Skeletal muscle cell (primary cell): ENCODE data around the gene SPATA31D1.

Experiments used
- DNase-seq: peaks from one replicate; pipeline ENCODE4 v3.0.0-alpha.2; 2010; ENCODE audit warnings: low read depth
- H3K4me3 ChIP-seq: 2 replicates; pipeline ENCODE4 v1.5.1; 2011; ENCODE audit warnings: low read depth, mild to moderate bottlenecking, control low read depth, low read length, moderate library complexity

SPATA31D1 gene

DNA sequence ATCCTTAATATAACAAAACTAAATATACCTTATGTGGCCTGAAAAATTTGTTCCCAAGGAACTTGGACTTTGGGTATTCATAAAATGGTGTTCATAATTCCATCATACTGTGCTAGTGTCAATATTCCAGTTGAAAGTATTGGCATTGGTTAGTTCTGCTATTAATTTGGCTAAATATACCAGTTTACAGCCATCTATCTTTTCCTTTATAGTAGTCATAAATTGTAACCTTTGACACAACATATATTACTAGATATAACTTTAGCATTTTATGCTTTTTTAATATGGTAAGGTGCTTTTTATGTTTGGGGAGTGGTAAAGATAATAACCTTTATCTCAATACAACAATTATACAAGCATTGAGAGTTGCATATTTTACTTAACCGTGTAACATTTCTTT, 23.7 kb downstream of the SPATA31D1 start:
- H3K4me3 ChIP-seq: no peak overlapping the region
- DNase-seq: no peak

DNA sequence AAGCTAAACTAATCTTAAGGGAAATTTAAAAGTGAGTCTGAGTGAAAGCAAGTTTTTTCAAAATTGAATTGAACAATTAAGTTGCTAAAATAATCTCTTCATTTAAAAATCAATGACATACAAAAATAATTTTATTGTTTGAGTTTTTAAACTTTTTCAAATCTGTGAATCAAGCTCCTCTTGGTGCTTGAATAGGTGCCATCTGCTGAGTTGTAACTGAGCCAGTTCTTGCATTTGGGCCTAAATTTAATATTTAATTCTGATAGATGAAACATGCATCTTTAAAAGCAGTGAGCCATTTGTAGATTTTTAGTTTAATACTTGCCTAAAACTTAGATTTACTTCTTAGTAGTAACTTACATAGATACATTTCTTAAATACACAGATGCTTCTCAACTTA, 31.8 kb downstream of the SPATA31D1 start:
- DNase-seq: no peak
- H3K4me3 ChIP-seq: no peak overlapping the region

DNA sequence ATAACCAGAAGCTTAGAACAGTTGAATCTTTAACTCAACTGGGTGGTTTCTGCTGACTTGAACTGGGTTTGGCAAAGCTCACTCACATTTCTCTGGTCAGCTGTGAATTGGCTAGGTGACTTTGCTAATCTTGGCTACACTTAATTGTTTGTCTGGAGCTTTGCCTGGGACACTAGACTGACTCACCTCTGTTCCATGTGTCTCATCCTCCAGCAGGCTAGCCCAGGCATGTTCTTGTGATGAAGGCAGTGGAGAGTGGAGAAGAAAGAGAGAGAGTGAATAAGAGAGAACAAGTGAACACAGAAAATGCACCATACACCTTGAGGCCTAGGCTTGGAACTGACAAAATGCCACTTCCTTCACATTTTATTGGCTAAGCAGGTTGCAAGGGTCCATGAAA, 32.6 kb downstream of the SPATA31D1 start:
- DNase-seq: peak; percentile 97

DNA sequence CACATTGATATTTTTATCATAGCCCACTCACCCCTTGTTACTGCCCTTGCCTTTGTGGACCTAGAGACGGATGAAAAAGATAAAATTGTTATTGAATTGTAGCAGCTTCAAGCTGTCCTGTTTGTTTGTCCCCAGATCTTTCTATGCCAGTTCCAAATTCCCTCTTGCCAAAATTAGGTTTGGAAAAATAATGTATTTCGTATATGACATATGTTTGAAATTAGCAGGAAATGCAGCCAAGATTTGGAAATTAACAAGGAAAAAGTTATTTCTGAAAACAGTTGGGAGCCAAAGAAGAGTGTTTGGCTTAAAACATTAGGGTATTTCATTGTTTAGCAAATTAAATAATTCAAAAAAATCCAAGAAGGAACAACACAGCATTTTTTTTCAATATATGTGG, 33.5 kb downstream of the SPATA31D1 start:
- H3K4me3 ChIP-seq: no peak overlapping the region
- DNase-seq: no peak

More for the DNA sequence above, 32.6 kb downstream of the SPATA31D1 start:
- no peak overlapping the region for H3K4me3 ChIP-seq

DNA sequence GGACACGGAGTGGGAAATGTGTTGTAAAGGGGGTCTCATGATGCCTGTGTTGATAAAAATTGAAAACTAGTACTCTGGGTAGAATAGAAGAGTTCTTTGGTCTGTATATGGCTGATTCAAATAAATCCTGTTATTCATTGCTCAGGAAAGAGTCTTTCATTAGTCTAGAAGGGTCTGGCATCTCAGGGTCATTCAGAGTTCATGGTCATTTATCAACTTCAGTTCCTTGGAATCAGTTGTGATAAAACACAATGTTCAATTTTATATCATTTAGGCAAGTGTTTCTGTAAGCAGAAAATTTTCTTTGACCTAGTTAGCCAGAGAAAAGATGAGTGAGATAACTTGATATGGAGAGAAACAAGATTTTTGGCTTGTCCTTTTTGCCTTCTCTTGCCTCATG, 36.3 kb downstream of the SPATA31D1 start:
- no peak overlapping the region for H3K4me3 ChIP-seq
- DNase-seq: no peak

DNA sequence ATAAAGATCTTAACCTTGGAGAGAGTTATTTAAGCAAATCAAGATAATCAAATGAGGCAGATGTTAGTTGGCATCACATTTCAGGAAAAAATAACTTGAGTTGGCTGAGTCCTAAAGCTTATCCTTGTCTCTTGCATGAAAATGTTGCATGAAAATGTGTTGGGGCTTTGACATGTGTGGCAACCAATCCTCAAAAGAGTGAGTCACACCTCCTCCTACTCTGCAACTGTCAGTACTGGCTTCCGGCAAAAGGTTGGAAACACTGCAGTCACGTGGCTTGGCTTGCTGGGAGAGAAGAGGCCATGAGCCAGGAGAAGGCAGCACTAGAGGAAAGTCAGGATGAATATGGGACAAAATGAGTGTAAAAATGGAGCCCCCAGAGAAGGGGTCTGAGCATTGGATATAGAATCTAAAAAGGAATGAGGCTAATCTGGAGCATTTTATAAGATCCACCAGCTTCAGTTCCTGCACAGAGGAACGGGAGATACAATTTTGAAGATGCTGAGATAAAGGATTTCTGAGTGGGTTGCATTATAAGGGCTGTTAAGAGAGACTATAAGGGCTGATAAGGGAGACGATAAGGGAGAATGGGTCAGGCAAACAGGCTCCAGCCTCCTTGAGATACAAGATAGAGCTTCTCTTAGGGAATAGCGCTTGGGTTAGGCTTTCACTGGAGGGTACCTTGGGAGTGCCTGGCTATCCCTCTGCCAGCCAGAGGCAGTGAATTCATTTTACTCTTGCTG, 43.1 kb downstream of the SPATA31D1 start:
- peak; percentile 73 for DNase-seq
- no peak overlapping the region for H3K4me3 ChIP-seq

DNA sequence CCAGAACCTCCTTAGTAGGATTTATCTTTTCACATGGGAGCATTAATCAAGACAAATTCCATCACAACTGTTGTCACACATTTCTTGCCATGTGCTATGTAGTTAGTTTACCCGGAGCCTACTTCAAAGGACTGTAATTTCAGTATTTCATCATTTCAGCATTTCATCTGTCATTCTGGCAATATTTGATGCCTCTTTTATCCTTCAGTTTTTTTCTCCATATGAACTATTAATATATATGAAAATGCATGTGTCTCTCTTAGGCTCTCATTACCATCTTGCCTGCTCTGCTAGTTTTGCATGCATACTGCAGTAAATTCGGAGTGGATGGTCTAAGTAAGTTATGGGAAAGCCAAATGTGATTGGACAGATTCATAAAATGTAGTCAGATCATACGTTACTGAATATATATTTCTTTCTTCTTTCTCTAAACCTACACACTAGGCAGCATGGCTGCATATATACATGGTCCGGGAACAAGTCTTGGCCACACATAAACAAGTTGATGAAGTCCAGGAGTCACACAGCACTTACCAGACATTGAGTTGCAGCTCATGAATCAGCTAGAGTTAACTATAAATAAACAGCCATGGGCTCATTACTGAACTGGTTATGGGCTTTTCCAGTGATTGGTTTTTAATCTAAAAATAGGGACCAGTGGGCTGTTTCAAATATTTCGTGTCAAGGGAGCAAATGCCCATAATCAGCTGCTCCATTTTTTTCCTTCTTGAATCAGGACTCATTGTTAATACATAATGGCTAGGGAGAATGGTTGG, 46.6 kb downstream of the SPATA31D1 start:
- no peak for DNase-seq
- no peak overlapping the region for H3K4me3 ChIP-seq

DNA sequence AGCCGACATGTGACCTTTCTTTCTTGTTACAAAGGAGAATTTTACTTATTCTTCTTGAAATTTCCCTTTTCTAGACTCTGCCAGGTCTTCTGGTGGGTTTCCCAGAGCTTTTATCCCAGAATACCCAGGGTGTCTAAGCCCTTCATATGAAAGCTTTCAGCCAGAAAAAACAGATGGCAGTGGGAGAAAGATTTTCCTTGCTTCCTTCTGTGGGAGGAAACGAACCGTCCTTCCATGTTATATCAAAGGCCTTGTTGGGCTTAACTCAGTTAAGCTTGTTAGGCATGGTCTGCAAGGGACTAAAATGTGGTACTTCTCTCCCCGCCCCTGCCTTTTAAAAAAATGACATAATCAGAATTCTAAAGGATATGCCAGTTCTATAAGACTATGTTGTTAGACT, 47.5 kb downstream of the SPATA31D1 start:
- DNase-seq: no peak

DNA sequence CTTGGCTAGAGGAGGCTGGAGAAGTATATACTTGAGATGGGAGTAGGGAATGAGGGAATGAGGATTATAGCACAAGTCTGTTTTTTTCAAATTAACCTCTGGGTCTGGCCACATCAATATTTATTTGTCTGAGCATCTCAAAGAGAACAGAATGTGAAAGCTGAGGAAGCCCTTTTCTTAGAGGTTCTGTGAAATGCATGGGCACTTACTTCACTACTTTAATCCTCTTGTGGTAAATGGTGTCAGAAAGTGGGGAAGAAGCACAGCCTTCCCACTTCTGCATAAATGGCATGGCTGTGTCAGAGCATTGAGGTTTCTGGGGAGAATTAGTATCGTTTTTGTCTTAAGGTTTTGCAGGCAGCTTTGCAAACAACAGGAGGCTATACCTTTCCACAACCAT, 48.6 kb downstream of the SPATA31D1 start:
- H3K4me3 ChIP-seq: no peak overlapping the region
- no peak for DNase-seq

More for the DNA sequence above, 47.5 kb downstream of the SPATA31D1 start:
- no peak overlapping the region for H3K4me3 ChIP-seq

DNA sequence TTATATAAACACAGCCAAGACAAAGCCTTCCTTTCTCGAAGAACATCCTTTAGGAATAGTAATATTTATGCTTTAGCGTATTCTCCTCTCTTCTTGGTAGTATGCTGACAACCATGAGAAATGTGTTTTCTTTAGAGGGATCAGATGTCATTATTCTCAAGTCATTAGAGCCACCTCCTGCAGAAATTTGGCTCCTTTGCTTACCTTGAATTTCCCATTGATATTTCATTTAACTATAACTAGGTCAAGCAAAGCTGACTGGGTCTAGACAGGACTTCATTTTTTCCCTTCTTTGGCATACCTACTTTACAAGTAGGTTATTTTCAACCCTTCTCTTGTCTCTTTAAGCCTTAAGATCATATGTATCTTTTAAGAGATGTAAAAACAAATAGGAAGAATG, 50.3 kb downstream of the SPATA31D1 start:
- DNase-seq: no peak
- H3K4me3 ChIP-seq: no peak overlapping the region
